Measurements from ENCODE around the gene PTX4.

Gene PTX4

GRCh38 chr16:1464196-1464893 is 24.4 kb downstream of the PTX4 start:
- H3K36me3 ChIP-seq (ENCODE audit: insufficient read depth, low read length): no peaks in the 10 kb centered on the region
- no peak overlapping the region for H3K9ac ChIP-seq (ENCODE audit: low read depth, low read length, poor library complexity, severe bottlenecking)
- no peaks in the 10 kb centered on the region for H3K9me3 ChIP-seq (ENCODE audit: insufficient read depth, low read depth, low read length)
- H4K20me1 ChIP-seq (ENCODE audit: insufficient read depth, low read length, poor library complexity, severe bottlenecking): no peaks in the 10 kb centered on the region
- no peak for TF ChIP-seq CTCF (conservative IDR thresholded peaks at IDR 0.05; ENCODE audit: low read length)
- TF ChIP-seq EZH2phosphoT487 (IDR thresholded peaks at IDR 0.05; ENCODE audit: borderline replicate concordance): no peak
- H3K4me3 ChIP-seq (ENCODE audit: low read length, poor library complexity, severe bottlenecking): no peak overlapping the region
- H3K27me3 ChIP-seq (ENCODE audit: insufficient read depth, low read length, poor library complexity, severe bottlenecking): no peaks in the 10 kb centered on the region
- no peak overlapping the region for H2AFZ ChIP-seq (ENCODE audit: low read length)
- H3F3A ChIP-seq (ENCODE audit: low read depth): no peaks in the 10 kb centered on the region
- no peak overlapping the region for H3K4me2 ChIP-seq (ENCODE audit: low read depth, low read length, poor library complexity, severe bottlenecking)
- H3K9me2 ChIP-seq (replicated peaks; ENCODE audit: low read depth, low read length): no peaks in the 10 kb centered on the region
- H3K4me1 ChIP-seq (ENCODE audit: insufficient read depth, low read length, poor library complexity, severe bottlenecking): no peaks in the 10 kb centered on the region
- H3K79me2 ChIP-seq (ENCODE audit: insufficient read depth, low read length): no peaks in the 10 kb centered on the region

GRCh38 chr16:1461146-1461545 is 27.6 kb downstream of the PTX4 start:
- Histone ChIP-seq H3K4me2 (ENCODE audit: low read depth, low read length, poor library complexity, severe bottlenecking) (no peak overlapping the region), H3K27me3 (ENCODE audit: insufficient read depth, low read length, poor library complexity, severe bottlenecking) (no peaks in the 10 kb centered on the region)
- TF ChIP-seq CTCF (conservative IDR thresholded peaks at IDR 0.05; ENCODE audit: low read length) (no peak), EZH2phosphoT487 (IDR thresholded peaks at IDR 0.05; ENCODE audit: borderline replicate concordance) (no peak)

GRCh38 chr16:1460602-1461138 is 28.1 kb downstream of the PTX4 start:
- Histone ChIP-seq H3K9me2 (replicated peaks; ENCODE audit: low read depth, low read length) (no peaks in the 10 kb centered on the region), H3K4me2 (ENCODE audit: low read depth, low read length, poor library complexity, severe bottlenecking) (no peak overlapping the region), H3F3A (ENCODE audit: low read depth) (no peaks in the 10 kb centered on the region), H3K9ac (ENCODE audit: low read depth, low read length, poor library complexity, severe bottlenecking) (no peak overlapping the region), H3K4me1 (ENCODE audit: insufficient read depth, low read length, poor library complexity, severe bottlenecking) (no peaks in the 10 kb centered on the region), H3K9me3 (ENCODE audit: insufficient read depth, low read depth, low read length) (no peaks in the 10 kb centered on the region), H3K27me3 (ENCODE audit: insufficient read depth, low read length, poor library complexity, severe bottlenecking) (no peaks in the 10 kb centered on the region), H3K79me2 (ENCODE audit: insufficient read depth, low read length) (no peaks in the 10 kb centered on the region), H2AFZ (ENCODE audit: low read length) (no peak overlapping the region), H3K36me3 (ENCODE audit: insufficient read depth, low read length) (no peaks in the 10 kb centered on the region), H3K4me3 (ENCODE audit: low read length, poor library complexity, severe bottlenecking) (no peak overlapping the region), H4K20me1 (ENCODE audit: insufficient read depth, low read length, poor library complexity, severe bottlenecking) (no peaks in the 10 kb centered on the region)
- TF ChIP-seq EZH2phosphoT487 (IDR thresholded peaks at IDR 0.05; ENCODE audit: borderline replicate concordance): no peak
- no peak for TF ChIP-seq CTCF (conservative IDR thresholded peaks at IDR 0.05; ENCODE audit: low read length)

More at GRCh38 chr16:1461146-1461545, 27.6 kb downstream of the PTX4 start:
- Histone ChIP-seq H3K9me2 (replicated peaks; ENCODE audit: low read depth, low read length) (no peaks in the 10 kb centered on the region), H3K4me1 (ENCODE audit: insufficient read depth, low read length, poor library complexity, severe bottlenecking) (no peaks in the 10 kb centered on the region), H3F3A (ENCODE audit: low read depth) (no peaks in the 10 kb centered on the region), H2AFZ (ENCODE audit: low read length) (no peak overlapping the region), H4K20me1 (ENCODE audit: insufficient read depth, low read length, poor library complexity, severe bottlenecking) (no peaks in the 10 kb centered on the region), H3K36me3 (ENCODE audit: insufficient read depth, low read length) (no peaks in the 10 kb centered on the region), H3K79me2 (ENCODE audit: insufficient read depth, low read length) (no peaks in the 10 kb centered on the region), H3K4me3 (ENCODE audit: low read length, poor library complexity, severe bottlenecking) (no peak overlapping the region), H3K9ac (ENCODE audit: low read depth, low read length, poor library complexity, severe bottlenecking) (no peak overlapping the region), H3K9me3 (ENCODE audit: insufficient read depth, low read depth, low read length) (no peaks in the 10 kb centered on the region)
